Measurements from ENCODE around the gene CLCNKB.
A peak's percentile ranks its signal among the peaks of the same experiment; 100 is the strongest.

CLCNKB gene

DNA sequence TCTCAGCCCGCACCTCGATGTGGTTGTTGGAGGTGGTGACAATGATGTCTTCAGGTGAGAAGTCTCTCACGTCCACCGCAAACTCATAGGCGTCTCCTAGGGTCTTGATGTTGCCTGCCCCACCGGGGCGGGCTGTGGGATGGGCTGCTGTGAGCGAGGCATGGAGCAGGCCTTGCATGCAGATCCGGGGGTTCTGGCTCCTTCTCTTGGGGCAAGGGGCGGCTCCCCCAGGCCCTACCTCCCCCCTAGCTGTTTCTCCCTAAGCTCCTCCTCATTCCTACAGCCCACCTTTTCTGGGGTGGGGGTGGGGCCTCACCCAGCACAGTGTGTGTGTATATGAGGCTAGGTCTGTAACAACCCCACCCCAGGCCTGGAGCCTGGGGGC, 26.5 kb upstream of the CLCNKB start:
- Histone ChIP-seq H3K9me3 (ENCODE audit: severe bottlenecking) (no peaks in the 10 kb centered on the region), H3K27ac (no peak overlapping the region), H3K36me3 (no peaks in the 10 kb centered on the region), H3K27me3 (ENCODE audit: insufficient read depth, low read depth, severe bottlenecking) (no peaks in the 10 kb centered on the region), H3K4me3 (ENCODE audit: low read depth, low read length) (no peak overlapping the region)
- TF ChIP-seq, protein P1, sequence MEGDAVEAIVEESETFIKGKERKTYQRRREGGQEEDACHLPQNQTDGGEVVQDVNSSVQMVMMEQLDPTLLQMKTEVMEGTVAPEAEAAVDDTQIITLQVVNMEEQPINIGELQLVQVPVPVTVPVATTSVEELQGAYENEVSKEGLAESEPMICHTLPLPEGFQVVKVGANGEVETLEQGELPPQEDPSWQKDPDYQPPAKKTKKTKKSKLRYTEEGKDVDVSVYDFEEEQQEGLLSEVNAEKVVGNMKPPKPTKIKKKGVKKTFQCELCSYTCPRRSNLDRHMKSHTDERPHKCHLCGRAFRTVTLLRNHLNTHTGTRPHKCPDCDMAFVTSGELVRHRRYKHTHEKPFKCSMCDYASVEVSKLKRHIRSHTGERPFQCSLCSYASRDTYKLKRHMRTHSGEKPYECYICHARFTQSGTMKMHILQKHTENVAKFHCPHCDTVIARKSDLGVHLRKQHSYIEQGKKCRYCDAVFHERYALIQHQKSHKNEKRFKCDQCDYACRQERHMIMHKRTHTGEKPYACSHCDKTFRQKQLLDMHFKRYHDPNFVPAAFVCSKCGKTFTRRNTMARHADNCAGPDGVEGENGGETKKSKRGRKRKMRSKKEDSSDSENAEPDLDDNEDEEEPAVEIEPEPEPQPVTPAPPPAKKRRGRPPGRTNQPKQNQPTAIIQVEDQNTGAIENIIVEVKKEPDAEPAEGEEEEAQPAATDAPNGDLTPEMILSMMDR (IDR thresholded peaks at IDR 0.05; ENCODE audit: low read depth, low read length) = no peak
- DNase-seq = no peak

GRCh38 chr1:16017461-16018303, 25.9 kb upstream of the CLCNKB start, which contains the start of gene HSPB7:
TSS of gene HSPB7 (minus strand) at chr1:16018043. CDS start at chr1:16017963, 80 bp downstream.
- no peak within 1 kb of the TSS for H3K27ac ChIP-seq
- no peaks in the 10 kb centered on the region for H3K9me3 ChIP-seq (ENCODE audit: severe bottlenecking)

GRCh38 chr1:16018308-16018707, 25.3 kb upstream of the CLCNKB start:
- Histone ChIP-seq H3K36me3 (no peaks in the 10 kb centered on the region), H3K9me3 (ENCODE audit: severe bottlenecking) (no peaks in the 10 kb centered on the region), H3K27me3 (ENCODE audit: insufficient read depth, low read depth, severe bottlenecking) (no peaks in the 10 kb centered on the region), H3K4me3 (ENCODE audit: low read depth, low read length) (no peak overlapping the region), H3K27ac (no peak overlapping the region)
- no peak for DNase-seq
- TF ChIP-seq, protein P1 (IDR thresholded peaks at IDR 0.05; ENCODE audit: low read depth, low read length) = no peak

More at GRCh38 chr1:16017461-16018303, 25.9 kb upstream of the CLCNKB start, which contains the start of gene HSPB7:
- peak; percentile 40 for DNase-seq
- TF ChIP-seq, protein P1 (IDR thresholded peaks at IDR 0.05; ENCODE audit: low read depth, low read length) = peak; percentile 25; the same call in 1 of the 2 replicates
- no peaks in the 10 kb centered on the region for H3K27me3 ChIP-seq (ENCODE audit: insufficient read depth, low read depth, severe bottlenecking)
- H3K4me3 ChIP-seq (ENCODE audit: low read depth, low read length) = no peak within 1 kb of the TSS
- no peaks in the 10 kb centered on the region for H3K36me3 ChIP-seq

DNA sequence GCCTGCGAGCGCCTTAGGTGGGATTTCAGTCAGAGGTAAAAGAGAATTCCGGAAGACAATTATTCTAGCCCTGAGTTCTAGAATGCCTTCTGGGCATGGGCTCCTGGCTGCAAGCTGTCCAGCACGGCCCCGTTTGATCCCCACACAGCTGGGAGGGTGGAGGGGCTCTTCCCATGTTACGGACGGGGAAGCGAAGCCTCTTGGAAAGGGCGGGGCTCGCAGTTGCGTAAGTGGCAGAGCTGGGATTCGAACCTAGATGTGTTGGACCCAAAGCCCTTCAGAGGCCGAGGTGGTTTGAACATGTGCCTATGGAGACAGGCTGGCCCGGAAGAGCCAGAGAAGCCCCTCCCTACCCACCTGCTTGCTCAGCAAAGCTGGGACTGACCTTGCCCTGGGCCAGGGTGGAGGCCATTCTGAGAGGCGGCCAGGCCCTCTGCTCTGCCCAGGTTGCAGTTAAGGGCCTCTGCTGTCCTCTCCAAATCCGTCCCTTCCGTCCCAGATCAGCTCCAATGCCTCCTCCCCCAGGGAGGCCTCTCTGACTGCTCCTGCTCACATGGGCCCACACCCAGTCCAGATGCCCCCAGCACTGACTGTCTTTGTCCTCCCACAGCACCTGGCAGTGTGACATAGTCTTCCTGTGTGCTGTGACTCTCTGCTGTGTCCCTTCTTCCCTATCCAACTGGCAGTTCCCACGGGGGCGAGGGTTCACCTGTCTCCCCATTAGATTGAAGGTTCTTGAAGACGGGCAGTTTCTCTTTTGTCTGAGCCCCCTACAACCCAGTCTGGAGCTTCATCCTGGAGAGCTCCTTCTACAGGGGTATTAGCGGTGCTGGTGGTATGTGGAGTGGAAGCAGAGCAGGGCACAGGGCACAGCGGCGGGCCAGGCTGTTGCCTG, 24.6 kb upstream of the CLCNKB start:
- Histone ChIP-seq H3K36me3 (no peaks in the 10 kb centered on the region), H3K4me3 (ENCODE audit: low read depth, low read length) (no peak overlapping the region), H3K27me3 (ENCODE audit: insufficient read depth, low read depth, severe bottlenecking) (no peaks in the 10 kb centered on the region), H3K27ac (no peak overlapping the region), H3K9me3 (ENCODE audit: severe bottlenecking) (no peaks in the 10 kb centered on the region)
- TF ChIP-seq, protein P1 (IDR thresholded peaks at IDR 0.05; ENCODE audit: low read depth, low read length) = no peak
- DNase-seq = no peak

- no peaks in the 10 kb centered on the region for H3K27me3 ChIP-seq (ENCODE audit: insufficient read depth, low read depth, severe bottlenecking)
- TF ChIP-seq, protein P1 (IDR thresholded peaks at IDR 0.05; ENCODE audit: low read depth, low read length) = no peak
- no peak overlapping the region for H3K4me3 ChIP-seq (ENCODE audit: low read depth, low read length)
- no peak for DNase-seq
- no peak overlapping the region for H3K27ac ChIP-seq
- no peaks in the 10 kb centered on the region for H3K9me3 ChIP-seq (ENCODE audit: severe bottlenecking)
- no peaks in the 10 kb centered on the region for H3K36me3 ChIP-seq
Measured at GRCh38 chr1:16019644-16020277, 23.8 kb upstream of the CLCNKB start.

Measured in WERI-Rb-1 (cell line).